Epithelial cell of alveolus of lung (primary cell): ENCODE results near the gene PGM2L1. TPM values are rescaled to one million over a fixed set of nuclear protein-coding genes. Genes with fewer than 3 reads are reported as not detected.

ENCODE experiments used
- total RNA-seq: library from RNA; depleted of rRNA; stranded (reverse); fragments of >200 nt; gene quantifications from 2 replicates; pipeline ENCODE4 v1.2.1, GENCODE V29; 2015

The PGM2L1 gene
- total RNA-seq: 3.5 and 7.2 TPM in 2 replicates

GRCh38 chr11:74398244-74399159 is at the start of gene PGM2L1:
PGM2L1 (minus strand) TSS chr11:74398433; CDS start chr11:74398161, 272 bp downstream.

GRCh38 chr11:74311352-74311926 is 86.8 kb downstream of the PGM2L1 start, which contains the start of gene P4HA3:
P4HA3 (minus strand) TSS chr11:74311640; CDS start chr11:74311611, 29 bp downstream.

Other genes with a start within 250 kb of the PGM2L1 start
- gene C2CD3, start 227.4 kb downstream of the PGM2L1 start, total RNA-seq: 5.9 and 11.3 TPM in 2 replicates
- gene PPME1, start 227.1 kb downstream of the PGM2L1 start, total RNA-seq: 30.2 and 41.1 TPM in 2 replicates
- 15.5 and 95.3 TPM in 2 replicates for gene P4HA3, start 86.8 kb downstream of the PGM2L1 start, total RNA-seq
- gene KCNE3, start 69.1 kb upstream of the PGM2L1 start, total RNA-seq: 0.52 and 6.3 TPM in 2 replicates
- 4.0 and 5.7 TPM in 2 replicates for gene LIPT2, start 95.3 kb upstream of the PGM2L1 start, total RNA-seq
- 10.6 and 11.6 TPM in 2 replicates for gene POLD3, start 194.1 kb upstream of the PGM2L1 start, total RNA-seq